HG02798 (cell line): Measurements from ENCODE around the gene ASCC1.

ENCODE experiments used
- ATAC-seq: cut with Tn5 transposase; IDR thresholded peaks from one replicate; pipeline ENCODE4 v1.9.1; 2021; ENCODE audit warnings: mild to moderate bottlenecking; ENCODE audit not compliant: unreplicated experiment, poor library complexity

The ASCC1 gene

GRCh38 chr10:72106154-72106849, 109.8 kb downstream of the ASCC1 start:
- no peak for ATAC-seq

GRCh38 chr10:72105710-72106109, 110.4 kb downstream of the ASCC1 start:
- no peak for ATAC-seq

GRCh38 chr10:72105098-72105475, 111.0 kb downstream of the ASCC1 start:
- ATAC-seq, result no peak

- ATAC-seq, result no peak
These were observed 111.5 kb downstream of the ASCC1 start for GRCh38 chr10:72104472-72105097.

GRCh38 chr10:72099600-72099921, 116.5 kb downstream of the ASCC1 start:
- no peak for ATAC-seq

GRCh38 chr10:72098836-72099599, 117.1 kb downstream of the ASCC1 start:
- no peak for ATAC-seq

GRCh38 chr10:72098301-72098835, 117.7 kb downstream of the ASCC1 start:
- ATAC-seq, result no peak

GRCh38 chr10:72097448-72098300, 118.4 kb downstream of the ASCC1 start:
- ATAC-seq, result no peak

- ATAC-seq, result no peak
These were observed 119.7 kb downstream of the ASCC1 start for GRCh38 chr10:72096115-72097000.

GRCh38 chr10:72095195-72095594, 120.9 kb downstream of the ASCC1 start:
- ATAC-seq, result no peak

- ATAC-seq, result no peak
These were observed 121.5 kb downstream of the ASCC1 start for GRCh38 chr10:72094574-72094973.

- ATAC-seq, result no peak
These were observed 122.6 kb downstream of the ASCC1 start for GRCh38 chr10:72093450-72093849.

GRCh38 chr10:72092987-72093386, 123.1 kb downstream of the ASCC1 start:
- no peak for ATAC-seq

- no peak for ATAC-seq
These were observed 123.7 kb downstream of the ASCC1 start for GRCh38 chr10:72092171-72092924.

GRCh38 chr10:72090326-72090725, 125.8 kb downstream of the ASCC1 start:
- no peak for ATAC-seq

GRCh38 chr10:72089618-72090017, 126.5 kb downstream of the ASCC1 start:
- ATAC-seq, result no peak

GRCh38 chr10:72088889-72089575, 127.0 kb downstream of the ASCC1 start:
- no peak for ATAC-seq
